GF-D8 (cell line): ENCODE data around the gene INPP5F.
A peak's percentile ranks its signal among the peaks of the same experiment; 100 is the strongest.
"Not testable (repeated sequence)": the region's sequence is repeated elsewhere in the genome, so short reads cannot be mapped to it uniquely, and the experiment has no call there.

Experiments
- DNase-seq: peaks from one replicate; lab custom pipeline; 2025; lab: John Stamatoyannopoulos, UW

The INPP5F gene

DNA sequence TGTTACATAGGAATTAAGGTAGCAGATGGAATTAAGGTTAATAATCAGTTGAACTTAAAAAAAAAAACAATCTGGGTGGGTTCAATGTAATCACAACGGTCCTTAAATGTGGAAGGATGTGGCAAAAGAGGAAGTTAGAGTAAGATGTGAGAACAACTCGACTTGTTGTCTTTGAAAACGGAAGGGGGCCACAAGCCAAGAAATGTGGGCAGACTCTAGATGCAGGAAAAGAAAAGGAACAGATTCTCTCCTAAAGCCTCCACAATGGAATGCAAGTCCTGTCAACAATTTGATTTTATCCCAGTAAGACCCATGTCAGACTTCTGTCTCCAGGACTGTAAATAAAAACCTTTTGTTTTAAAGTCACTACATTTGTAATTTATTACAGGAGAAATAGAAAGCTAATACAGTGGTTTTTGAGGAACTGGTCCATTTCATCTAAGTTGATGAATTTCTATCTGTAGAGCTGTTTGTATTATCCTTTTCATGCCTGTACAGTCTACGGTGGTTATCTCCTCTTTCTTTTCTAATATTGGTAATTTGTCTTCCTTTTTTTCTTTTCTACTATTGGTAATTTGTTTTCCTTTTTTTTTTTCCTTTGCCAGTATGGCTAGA is 138.2 kb downstream of the INPP5F start:
- DNase-seq, result no peak

DNA sequence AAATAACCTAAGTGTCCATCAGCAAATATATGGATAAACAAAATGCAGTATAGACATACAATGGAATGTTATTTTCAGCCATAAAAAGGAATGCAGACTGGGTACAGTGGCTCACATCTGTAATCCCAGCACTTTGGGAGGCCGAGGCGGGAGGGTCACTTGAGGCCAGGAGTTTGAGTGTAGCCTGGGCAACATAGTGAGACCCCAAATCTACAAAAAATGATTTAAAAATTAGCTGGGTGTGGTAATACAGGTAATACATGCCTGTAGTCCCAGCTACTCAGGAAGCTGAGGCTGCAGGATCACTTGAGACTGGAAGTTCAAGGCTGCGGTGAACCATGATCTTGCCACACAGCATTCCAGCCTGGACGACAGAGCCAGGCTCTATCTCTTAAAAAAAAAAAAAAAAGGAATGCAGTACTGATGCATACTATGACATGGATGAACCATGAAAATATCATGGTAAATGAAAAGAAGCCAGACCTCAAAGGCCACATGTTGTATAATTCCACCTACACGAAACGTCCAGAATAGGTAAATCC is 139.9 kb downstream of the INPP5F start:
- DNase-seq, result no peak

GRCh38 chr10:119867317-119867716 is 141.5 kb downstream of the INPP5F start:
- DNase-seq, result no peak

- DNase-seq, result not testable (repeated sequence)
These were observed 143.5 kb downstream of the INPP5F start for GRCh38 chr10:119869398-119869797.

DNA sequence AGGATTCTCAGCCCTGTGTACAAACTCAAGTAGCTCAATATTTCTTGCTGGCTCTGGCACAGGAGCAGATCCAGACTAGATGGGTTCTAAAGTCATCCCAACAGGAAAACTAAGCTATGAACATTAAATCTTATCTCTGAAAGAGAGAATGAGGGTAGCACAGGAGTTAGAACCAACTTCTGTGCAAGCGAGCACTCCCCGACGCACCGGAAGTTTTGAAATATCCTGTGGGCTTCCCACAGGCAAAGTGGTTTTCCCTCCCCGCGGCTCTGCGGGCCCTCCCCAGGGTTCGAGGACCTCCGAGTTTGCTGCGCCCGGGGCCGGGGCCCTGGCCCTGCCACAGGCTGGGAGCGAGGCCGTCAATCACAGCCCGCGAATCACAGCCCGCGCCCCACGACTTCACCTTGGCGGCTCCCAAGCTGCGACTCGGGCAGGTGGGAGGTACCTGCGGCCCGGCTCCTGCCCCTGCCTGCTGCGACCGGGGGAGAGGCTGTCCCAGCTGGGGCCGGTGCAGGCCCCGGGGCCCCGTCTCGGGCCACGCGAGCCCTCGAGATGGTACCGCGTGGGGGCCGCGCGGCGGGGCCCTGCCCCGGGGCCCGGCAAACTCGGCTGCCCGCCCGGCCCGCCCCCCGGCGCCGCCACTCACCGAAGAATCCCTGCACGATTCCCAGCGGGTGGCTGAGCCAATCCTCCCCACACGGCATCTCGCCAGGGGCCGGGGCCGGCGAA is 146.2 kb downstream of the INPP5F start:
- peak; percentile 83 for DNase-seq

DNA sequence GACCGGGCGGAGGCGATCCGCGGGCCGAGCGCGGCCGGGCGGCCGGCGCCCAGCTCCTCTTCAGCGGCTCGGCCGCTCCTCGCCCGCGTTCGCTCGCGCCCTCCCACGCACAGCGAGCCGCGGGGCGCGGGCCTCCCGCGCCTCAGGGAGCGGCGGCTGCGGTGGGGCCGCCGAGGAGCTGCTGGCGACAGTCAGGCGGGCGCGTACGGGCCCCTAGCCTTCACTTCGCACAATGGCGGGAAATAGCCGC is 146.7 kb downstream of the INPP5F start, which contains the start of gene MCMBP:
Gene MCMBP (minus strand): TSS at position 234 of the 250 bp plus-strand sequence. CDS start 259 bp downstream, outside the sequence.
- DNase-seq, result no peak

GRCh38 chr10:119872860-119873681 is 147.2 kb downstream of the INPP5F start:
- DNase-seq, result peak; percentile 80

DNA sequence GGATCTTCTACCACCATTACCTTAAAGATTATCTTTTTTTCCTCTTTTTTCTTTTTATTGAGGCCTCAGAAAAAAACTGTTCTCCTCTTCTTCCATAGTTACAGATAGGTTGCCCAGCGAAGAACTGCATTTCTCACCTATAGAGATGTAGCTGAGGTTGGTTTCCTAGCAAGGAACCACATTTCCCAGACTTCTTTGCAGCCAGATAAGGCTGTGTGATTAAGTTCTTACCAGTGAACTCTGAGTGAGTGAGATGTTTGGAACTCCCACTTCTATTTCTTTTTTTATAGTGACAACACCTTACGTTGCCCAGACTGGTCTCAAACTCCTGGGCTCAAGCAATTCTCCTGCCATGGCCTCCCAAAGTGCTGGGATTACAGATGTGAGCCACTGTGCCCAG is 152.7 kb downstream of the INPP5F start:
- no peak for DNase-seq
